Neural cell (in vitro differentiated cells): ENCODE results near the gene C1QTNF8. TPM values are rescaled to one million over a fixed set of nuclear protein-coding genes. Genes with fewer than 3 reads are reported as not detected.

Experiments used
- H2AFZ ChIP-seq: fragments of 200-600, 300-800 bp; sonication (generic), shearing (Covaris generic); 2 replicates; pipeline ENCODE4 v1.6.0; 2014; ENCODE audit warnings: low read depth, mild to moderate bottlenecking, antibody characterized with exemption, low read length, moderate library complexity
- H3F3A ChIP-seq: fragments of 200-600 bp; shearing (Covaris generic); 2 replicates; pipeline ENCODE4 v1.6.1; 2016; ENCODE audit warnings: mild to moderate bottlenecking, moderate library complexity, mixed read lengths, antibody characterized with exemption, low read length; ENCODE audit not compliant: insufficient read depth, poor library complexity, severe bottlenecking
- H3K27ac ChIP-seq: fragments of 200-600, 300-800 bp; sonication (generic), shearing (Covaris generic); 2 replicates; pipeline ENCODE4 v1.5.1; 2014; ENCODE audit warnings: mild to moderate bottlenecking, low read length, moderate library complexity
- H3K27me3 ChIP-seq: fragments of 300-800, 200-600 bp; sonication (generic), shearing (Covaris generic); 2 replicates; pipeline ENCODE4 v1.6.0; 2014; ENCODE audit warnings: mild to moderate bottlenecking, low read depth, low read length, moderate library complexity; ENCODE audit not compliant: insufficient read depth
- H3K36me3 ChIP-seq: fragments of 300-800, 200-600 bp; sonication (generic), shearing (Covaris generic); 2 replicates; pipeline ENCODE4 v1.5.1; 2014; ENCODE audit warnings: mild to moderate bottlenecking, antibody characterized with exemption, low read length, moderate library complexity; ENCODE audit not compliant: insufficient read depth
- H3K4me2 ChIP-seq: fragments of 300-800, 200-600 bp; sonication (generic), shearing (Covaris generic); 2 replicates; pipeline ENCODE4 v1.6.0; 2014; ENCODE audit warnings: mild to moderate bottlenecking, low read length
- H3K4me3 ChIP-seq: fragments of 300-800, 200-600 bp; sonication (generic), shearing (Covaris generic); 2 replicates; pipeline ENCODE4 v1.5.1; 2014; ENCODE audit warnings: mild to moderate bottlenecking, low read length, moderate library complexity
- H3K79me2 ChIP-seq: fragments of 200-600 bp; shearing (Covaris generic); replicated peaks from 2 replicates; pipeline ENCODE4 v1.6.0; 2014; ENCODE audit warnings: mild to moderate bottlenecking, low read length, moderate library complexity; ENCODE audit not compliant: insufficient read depth
- H3K9ac ChIP-seq: fragments of 300-800, 200-600 bp; sonication (generic), shearing (Covaris generic); 2 replicates; pipeline ENCODE4 v1.6.1; 2016; ENCODE audit warnings: mild to moderate bottlenecking, low read length, mixed read lengths
- H3K9me2 ChIP-seq: fragments of 200-600 bp; shearing (Covaris generic); 2 replicates; pipeline ENCODE4 v1.6.1; 2016; ENCODE audit warnings: mild to moderate bottlenecking, low read length, mixed read lengths; ENCODE audit not compliant: insufficient read depth
- H3K9me3 ChIP-seq: fragments of 200-600, 300-800 bp; sonication (generic), shearing (Covaris generic); 2 replicates; pipeline ENCODE4 v1.6.1; 2016; ENCODE audit warnings: mild to moderate bottlenecking, mixed run types, low read length, moderate library complexity, mixed read lengths
- H4K20me1 ChIP-seq: fragments of 200-600 bp; shearing (Covaris generic); 2 replicates; pipeline ENCODE4 v1.6.1; 2016; ENCODE audit warnings: mild to moderate bottlenecking, mixed run types; ENCODE audit not compliant: insufficient read depth
- EP300 ChIP-seq: fragments of 450-650 bp; conservative IDR thresholded peaks from 2 replicates; pipeline ENCODE4 v1.6.1; 2014; ENCODE audit warnings: antibody characterized with exemption, mild to moderate bottlenecking, moderate library complexity; ENCODE audit not compliant: poor library complexity, severe bottlenecking
- EZH2 ChIP-seq: fragments of 200-600, 300-800 bp; shearing (Covaris generic), sonication (generic); IDR thresholded peaks from 2 replicates; pipeline ENCODE4 v1.6.1; 2014; ENCODE audit warnings: antibody characterized with exemption, low read length, borderline replicate concordance, mild to moderate bottlenecking; ENCODE audit not compliant: insufficient read depth, poor library complexity, severe bottlenecking
- MXI1 ChIP-seq: fragments of 450-650 bp; conservative IDR thresholded peaks from 2 replicates; pipeline ENCODE4 v1.6.1; 2014; ENCODE audit warnings: antibody characterized with exemption, mild to moderate bottlenecking; ENCODE audit not compliant: poor library complexity, severe bottlenecking
- POLR2AphosphoS5 ChIP-seq: IDR thresholded peaks from 2 replicates; pipeline ENCODE4 v1.6.1; 2012
- RAD21 ChIP-seq: fragments of 450-650 bp; conservative IDR thresholded peaks from 2 replicates; pipeline ENCODE4 v1.6.1; 2014; ENCODE audit warnings: antibody characterized with exemption, mild to moderate bottlenecking, moderate library complexity
- SMC3 ChIP-seq: fragments of 450-650 bp; conservative IDR thresholded peaks from 2 replicates; pipeline ENCODE4 v1.6.1; 2014; ENCODE audit warnings: antibody characterized with exemption, mild to moderate bottlenecking, moderate library complexity; ENCODE audit not compliant: poor library complexity
- TAF1 ChIP-seq: IDR thresholded peaks from 2 replicates; pipeline ENCODE4 v1.6.1; 2012; ENCODE audit warnings: low read depth
- polyA plus RNA-seq: library from polyadenylated mRNA; depleted of rRNA; stranded (reverse); fragments of >200 nt; gene quantifications from 2 replicates; pipeline ENCODE4 v1.2.3, GENCODE V29; 2014
- TF ChIP-seq, protein P1 (sequence below): fragments of 450-650 bp; IDR thresholded peaks from 2 replicates; pipeline ENCODE4 v1.5.1; 2014; ENCODE audit warnings: antibody characterized with exemption, mild to moderate bottlenecking, moderate library complexity; ENCODE audit not compliant: poor library complexity, severe bottlenecking
- TF ChIP-seq, protein P2 (sequence below): IDR thresholded peaks from 2 replicates; pipeline ENCODE4 v1.6.1; 2012; ENCODE audit warnings: borderline replicate concordance

The C1QTNF8 gene
- polyA plus RNA-seq, 1 donor from 2014 or later = 0.79 TPM

GRCh38 chr16:1057252-1057932 lies 38.7 kb downstream of the C1QTNF8 start:
- H3K27me3 ChIP-seq = no peaks in the 10 kb centered on the region
- no peaks in the 10 kb centered on the region for H3F3A ChIP-seq
- no peak overlapping the region for H3K4me3 ChIP-seq
- H3K36me3 ChIP-seq = no peaks in the 10 kb centered on the region
- H3K9ac ChIP-seq = no peak overlapping the region
- H2AFZ ChIP-seq = no peak overlapping the region
- no peaks in the 10 kb centered on the region for H4K20me1 ChIP-seq
- no peaks in the 10 kb centered on the region for H3K9me3 ChIP-seq
- no peak overlapping the region for H3K27ac ChIP-seq
- H3K4me2 ChIP-seq = no peak overlapping the region
- H3K79me2 ChIP-seq = no peaks in the 10 kb centered on the region
- no peaks in the 10 kb centered on the region for H3K9me2 ChIP-seq
- no peak for TF ChIP-seq TAF1
- no peak for TF ChIP-seq EP300
- no peak for TF ChIP-seq POLR2AphosphoS5
- TF ChIP-seq SMC3 = peak; percentile 41
- TF ChIP-seq, protein P1, sequence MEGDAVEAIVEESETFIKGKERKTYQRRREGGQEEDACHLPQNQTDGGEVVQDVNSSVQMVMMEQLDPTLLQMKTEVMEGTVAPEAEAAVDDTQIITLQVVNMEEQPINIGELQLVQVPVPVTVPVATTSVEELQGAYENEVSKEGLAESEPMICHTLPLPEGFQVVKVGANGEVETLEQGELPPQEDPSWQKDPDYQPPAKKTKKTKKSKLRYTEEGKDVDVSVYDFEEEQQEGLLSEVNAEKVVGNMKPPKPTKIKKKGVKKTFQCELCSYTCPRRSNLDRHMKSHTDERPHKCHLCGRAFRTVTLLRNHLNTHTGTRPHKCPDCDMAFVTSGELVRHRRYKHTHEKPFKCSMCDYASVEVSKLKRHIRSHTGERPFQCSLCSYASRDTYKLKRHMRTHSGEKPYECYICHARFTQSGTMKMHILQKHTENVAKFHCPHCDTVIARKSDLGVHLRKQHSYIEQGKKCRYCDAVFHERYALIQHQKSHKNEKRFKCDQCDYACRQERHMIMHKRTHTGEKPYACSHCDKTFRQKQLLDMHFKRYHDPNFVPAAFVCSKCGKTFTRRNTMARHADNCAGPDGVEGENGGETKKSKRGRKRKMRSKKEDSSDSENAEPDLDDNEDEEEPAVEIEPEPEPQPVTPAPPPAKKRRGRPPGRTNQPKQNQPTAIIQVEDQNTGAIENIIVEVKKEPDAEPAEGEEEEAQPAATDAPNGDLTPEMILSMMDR = peak; percentile 47
- TF ChIP-seq MXI1 = no peak
- peak; percentile 27 for TF ChIP-seq RAD21
- TF ChIP-seq, protein P2, sequence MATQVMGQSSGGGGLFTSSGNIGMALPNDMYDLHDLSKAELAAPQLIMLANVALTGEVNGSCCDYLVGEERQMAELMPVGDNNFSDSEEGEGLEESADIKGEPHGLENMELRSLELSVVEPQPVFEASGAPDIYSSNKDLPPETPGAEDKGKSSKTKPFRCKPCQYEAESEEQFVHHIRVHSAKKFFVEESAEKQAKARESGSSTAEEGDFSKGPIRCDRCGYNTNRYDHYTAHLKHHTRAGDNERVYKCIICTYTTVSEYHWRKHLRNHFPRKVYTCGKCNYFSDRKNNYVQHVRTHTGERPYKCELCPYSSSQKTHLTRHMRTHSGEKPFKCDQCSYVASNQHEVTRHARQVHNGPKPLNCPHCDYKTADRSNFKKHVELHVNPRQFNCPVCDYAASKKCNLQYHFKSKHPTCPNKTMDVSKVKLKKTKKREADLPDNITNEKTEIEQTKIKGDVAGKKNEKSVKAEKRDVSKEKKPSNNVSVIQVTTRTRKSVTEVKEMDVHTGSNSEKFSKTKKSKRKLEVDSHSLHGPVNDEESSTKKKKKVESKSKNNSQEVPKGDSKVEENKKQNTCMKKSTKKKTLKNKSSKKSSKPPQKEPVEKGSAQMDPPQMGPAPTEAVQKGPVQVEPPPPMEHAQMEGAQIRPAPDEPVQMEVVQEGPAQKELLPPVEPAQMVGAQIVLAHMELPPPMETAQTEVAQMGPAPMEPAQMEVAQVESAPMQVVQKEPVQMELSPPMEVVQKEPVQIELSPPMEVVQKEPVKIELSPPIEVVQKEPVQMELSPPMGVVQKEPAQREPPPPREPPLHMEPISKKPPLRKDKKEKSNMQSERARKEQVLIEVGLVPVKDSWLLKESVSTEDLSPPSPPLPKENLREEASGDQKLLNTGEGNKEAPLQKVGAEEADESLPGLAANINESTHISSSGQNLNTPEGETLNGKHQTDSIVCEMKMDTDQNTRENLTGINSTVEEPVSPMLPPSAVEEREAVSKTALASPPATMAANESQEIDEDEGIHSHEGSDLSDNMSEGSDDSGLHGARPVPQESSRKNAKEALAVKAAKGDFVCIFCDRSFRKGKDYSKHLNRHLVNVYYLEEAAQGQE = no peak
- no peak for TF ChIP-seq EZH2

GRCh38 chr16:1056196-1056595 lies 39.8 kb downstream of the C1QTNF8 start:
- Histone ChIP-seq H3K9me3 (no peaks in the 10 kb centered on the region), H3K27ac (no peak overlapping the region), H3K4me2 (no peak overlapping the region), H3K27me3 (no peaks in the 10 kb centered on the region), H3K4me3 (no peak overlapping the region), H3F3A (no peaks in the 10 kb centered on the region), H4K20me1 (no peaks in the 10 kb centered on the region), H2AFZ (no peak overlapping the region), H3K36me3 (no peaks in the 10 kb centered on the region), H3K79me2 (no peaks in the 10 kb centered on the region), H3K9ac (no peak overlapping the region), H3K9me2 (no peaks in the 10 kb centered on the region)
- TF ChIP-seq TAF1 (no peak), EP300 (no peak), MXI1 (no peak), RAD21 (no peak), POLR2AphosphoS5 (no peak)
